Naive thymus-derived CD4-positive, alpha-beta T cell (primary cell): ENCODE results near the gene WWTR1. TPM values are rescaled to one million over a fixed set of nuclear protein-coding genes. Genes with fewer than 3 reads are reported as not detected.

Experiments used
- ATAC-seq: fragments of 150-1000 bp; cut with Tn5 transposase; 2 replicates; pipeline ENCODE4 v1.10.0; 2021; ENCODE audit warnings: mild to moderate bottlenecking, moderate library complexity
- CTCF ChIA-PET: fragments of 350-600 bp; sonication (Branson Sonifier 250); formaldehyde crosslinking; loops from one replicate; lab custom pipeline; 2021; ENCODE audit warnings: antibody characterized with exemption; lab: Charles Lee
- POLR2A ChIA-PET: fragments of 350-600 bp; sonication (Branson Sonifier 250); formaldehyde crosslinking; loops from one replicate; lab custom pipeline; 2021; ENCODE audit warnings: antibody characterized with exemption, inconsistent platforms; lab: Charles Lee
- DNase-seq, 9 donors: peaks; one replicate each; pipeline versions ENCODE4 v3.0.0 to v3.0.0-alpha.2; 2020 to 2022; ENCODE audit warnings: mixed read lengths in 1 of 9
- H3K27ac ChIP-seq: one replicate; pipeline ENCODE4 v1.7.0; 2013; ENCODE audit warnings: mild to moderate bottlenecking, low read depth, low read length, moderate library complexity
- H3K27me3 ChIP-seq, 2 donors: one replicate each; pipeline ENCODE4 v1.7.0; 2013; ENCODE audit warnings: low read length in 2 of 2, mild to moderate bottlenecking in 2 of 2, moderate library complexity in 2 of 2; ENCODE audit not compliant: control insufficient read depth in 2 of 2, insufficient read depth in 2 of 2
- H3K36me3 ChIP-seq, 3 experiments: 1 replicate in 2 of 3; 2 replicates in 1 of 3; pipeline ENCODE4 v1.7.0; 2013; ENCODE audit warnings: low read length in 3 of 3, mild to moderate bottlenecking in 3 of 3, moderate library complexity in 1 of 3; ENCODE audit not compliant: insufficient read depth in 3 of 3, control insufficient read depth in 2 of 3
- H3K4me1 ChIP-seq, 2 donors: one replicate each; pipeline ENCODE4 v1.7.0; 2013; ENCODE audit warnings: low read length in 2 of 2, mild to moderate bottlenecking in 2 of 2, moderate library complexity in 1 of 2; ENCODE audit not compliant: control insufficient read depth in 2 of 2, insufficient read depth in 2 of 2
- H3K4me3 ChIP-seq: 2 replicates; pipeline ENCODE4 v1.7.0; 2013; ENCODE audit warnings: mild to moderate bottlenecking, low read length
- H3K9me3 ChIP-seq, 3 experiments: 1 replicate in 2 of 3; 2 replicates in 1 of 3; pipeline ENCODE4 v1.7.0; 2013; ENCODE audit warnings: low read length in 3 of 3; ENCODE audit not compliant: control insufficient read depth in 2 of 3
- H3K27ac Mint-ChIP-seq, 9 donors: one replicate each; pipeline ENCODE4 v1.8.0; 2020 to 2022; ENCODE audit warnings: mixed read lengths in 9 of 9, mild to moderate bottlenecking in 8 of 9, moderate library complexity in 5 of 9, inconsistent platforms in 2 of 9
- H3K27me3 Mint-ChIP-seq, 5 donors: one replicate each; pipeline ENCODE4 v1.8.0; 2021 to 2022; ENCODE audit warnings: mixed read lengths in 5 of 5, mild to moderate bottlenecking in 1 of 5
- H3K36me3 Mint-ChIP-seq, 5 donors: one replicate each; pipeline ENCODE4 v1.8.0; 2020 to 2022; ENCODE audit warnings: mixed read lengths in 5 of 5, mild to moderate bottlenecking in 3 of 5, inconsistent platforms in 1 of 5
- H3K4me1 Mint-ChIP-seq, 7 donors: one replicate each; pipeline ENCODE4 v1.8.0; 2020 to 2022; ENCODE audit warnings: mixed read lengths in 7 of 7, mild to moderate bottlenecking in 3 of 7, inconsistent platforms in 1 of 7
- H3K4me3 Mint-ChIP-seq, 10 donors: one replicate each; pipeline ENCODE4 v1.8.0; 2020 to 2022; ENCODE audit warnings: mild to moderate bottlenecking in 10 of 10, mixed read lengths in 10 of 10, moderate library complexity in 6 of 10, inconsistent platforms in 2 of 10
- H3K9me3 Mint-ChIP-seq, 11 donors: one replicate each; pipeline ENCODE4 v1.8.0; 2020 to 2022; ENCODE audit warnings: mixed read lengths in 11 of 11, mild to moderate bottlenecking in 4 of 11, inconsistent platforms in 1 of 11, moderate library complexity in 1 of 11
- intact Hi-C, 2 donors: fragments of 100-400 bp; cut with micrococcal nuclease; formaldehyde crosslinking; loops; one replicate each; pipeline ENCODE4 v1.15.1; 2023
- polyA plus RNA-seq, 2 donors: library from polyadenylated mRNA; unstranded; fragments of 300-500 nt; fragmentation: Illumina TruSeq; gene quantifications; one replicate each; pipeline ENCODE4 v1.2.3, GENCODE V29; 2021
- total RNA-seq, 6 experiments: library from RNA in 5 of 6; stranded (reverse) in 5 of 6; gene quantifications; 1 replicate in 5 of 6; 2 replicates in 1 of 6; pipeline ENCODE4 v1.2.3 and lab custom pipeline; 2021 to 2026

Gene WWTR1
- total and polyA plus RNA-seq, 7 experiments from 2014 or later: 0.17 to 0.56 (median 0.31) TPM; not detected in 1

DNA sequence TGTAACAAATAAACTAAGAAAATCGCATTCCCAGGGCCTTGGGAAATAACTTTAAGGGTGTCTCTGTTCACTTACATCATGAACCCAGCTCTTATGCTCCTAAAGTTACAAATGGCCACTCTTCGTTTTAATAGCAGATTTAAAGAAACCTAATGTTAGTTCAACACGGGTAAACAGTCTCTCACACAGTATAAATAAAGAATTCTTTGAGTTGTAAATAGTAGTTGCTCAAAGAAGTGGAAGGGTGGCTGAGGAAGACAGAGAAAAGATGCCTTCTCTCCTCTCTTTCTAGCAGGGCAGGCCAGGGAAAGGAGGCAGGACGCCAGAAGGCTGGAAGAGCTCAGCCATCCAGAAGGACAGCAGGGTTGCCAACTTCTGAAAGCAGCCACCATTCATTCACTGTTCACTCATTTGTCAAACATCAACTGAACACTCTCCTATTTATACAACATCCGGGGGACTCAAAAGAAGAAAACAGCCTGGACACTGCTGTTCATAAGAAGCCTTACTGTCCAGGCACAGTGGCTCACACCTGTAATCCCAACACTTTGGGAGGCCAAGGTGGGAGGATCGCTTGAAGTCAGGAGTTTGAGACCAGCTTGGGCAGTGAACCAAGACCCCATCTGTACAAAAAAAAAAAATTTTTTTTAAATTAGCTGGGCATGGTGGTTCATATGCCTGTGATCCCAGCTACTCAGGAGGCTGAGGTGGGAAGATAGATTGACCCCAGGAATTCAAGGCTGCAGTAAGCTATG lies 47.3 kb downstream of the WWTR1 start:
- H3K4me1 Mint-ChIP-seq: peaks cover 0 to 3% (median 0%) of the 10 kb centered on the region in 7 donors
- H3K27ac Mint-ChIP-seq: no peak overlapping the region
- no peak overlapping the region for H3K4me3 Mint-ChIP-seq
- H3K36me3 Mint-ChIP-seq: no peaks in the 10 kb centered on the region
- no peak for ATAC-seq
- no peaks in the 10 kb centered on the region for H3K9me3 Mint-ChIP-seq
- intact Hi-C loops: no loop called here
- no peak for DNase-seq
- peaks cover 0 to 25% (median 18%) of the 10 kb centered on the region in 5 donors for H3K27me3 Mint-ChIP-seq
- Histone ChIP-seq H3K9me3 (no peaks in the 10 kb centered on the region), H3K4me3 (no peak overlapping the region), H3K27me3 (no peaks in the 10 kb centered on the region), H3K4me1 (no peaks in the 10 kb centered on the region), H3K36me3 (no peaks in the 10 kb centered on the region), H3K27ac (no peak overlapping the region)
- POLR2A ChIA-PET: no interaction called here
- CTCF ChIA-PET: no interaction called here

DNA sequence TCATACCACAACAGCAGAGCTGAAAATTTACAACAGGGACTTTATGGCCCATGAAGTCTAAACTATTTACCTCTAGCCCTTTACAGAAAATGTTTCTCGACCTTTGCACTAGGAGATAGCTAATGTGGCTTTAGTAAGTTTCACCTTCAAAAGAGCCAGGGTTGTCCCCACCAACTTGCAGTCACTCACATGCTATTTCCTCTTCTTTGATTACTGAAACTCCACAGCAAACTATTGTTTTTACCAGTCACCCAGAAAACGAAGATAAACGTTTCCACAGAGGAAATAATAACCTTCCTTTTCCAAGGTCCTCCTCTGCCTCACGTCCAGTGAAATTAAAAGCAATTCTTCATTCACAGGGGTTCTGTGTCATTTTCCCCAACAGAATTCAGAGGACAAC lies 48.2 kb downstream of the WWTR1 start:
- ChIA-PET CTCF (no interaction called here), POLR2A (no interaction called here)
- H3K4me1 Mint-ChIP-seq: peaks cover 0 to 3% (median 0%) of the 10 kb centered on the region in 7 donors
- ATAC-seq: no peak
- Histone ChIP-seq H3K36me3 (no peaks in the 10 kb centered on the region), H3K4me1 (no peaks in the 10 kb centered on the region), H3K27ac (no peak overlapping the region), H3K9me3 (no peaks in the 10 kb centered on the region), H3K4me3 (no peak overlapping the region), H3K27me3 (no peaks in the 10 kb centered on the region)
- no peaks in the 10 kb centered on the region for H3K36me3 Mint-ChIP-seq
- intact Hi-C loops: no loop called here
- H3K27me3 Mint-ChIP-seq: peaks cover 0 to 27% (median 21%) of the 10 kb centered on the region in 5 donors
- H3K27ac Mint-ChIP-seq: no peak overlapping the region
- H3K4me3 Mint-ChIP-seq: no peak overlapping the region
- DNase-seq: no peak
- no peaks in the 10 kb centered on the region for H3K9me3 Mint-ChIP-seq

GRCh38 chr3:149608987-149609386 lies 48.8 kb downstream of the WWTR1 start:
- peaks cover 0 to 27% (median 15%) of the 10 kb centered on the region in 5 donors for H3K27me3 Mint-ChIP-seq
- ATAC-seq (no peak), DNase-seq (no peak)
- H3K4me3 Mint-ChIP-seq: no peak overlapping the region
- Histone ChIP-seq H3K36me3 (no peaks in the 10 kb centered on the region), H3K27me3 (no peaks in the 10 kb centered on the region), H3K9me3 (no peaks in the 10 kb centered on the region), H3K27ac (no peak overlapping the region), H3K4me1 (no peaks in the 10 kb centered on the region), H3K4me3 (no peak overlapping the region)
- no peaks in the 10 kb centered on the region for H3K36me3 Mint-ChIP-seq
- H3K9me3 Mint-ChIP-seq: no peaks in the 10 kb centered on the region
- ChIA-PET POLR2A (no interaction called here), CTCF (no interaction called here)
- H3K27ac Mint-ChIP-seq: no peak overlapping the region
- H3K4me1 Mint-ChIP-seq: peaks cover 0 to 3% (median 0%) of the 10 kb centered on the region in 7 donors
- intact Hi-C loops: no loop called here

DNA sequence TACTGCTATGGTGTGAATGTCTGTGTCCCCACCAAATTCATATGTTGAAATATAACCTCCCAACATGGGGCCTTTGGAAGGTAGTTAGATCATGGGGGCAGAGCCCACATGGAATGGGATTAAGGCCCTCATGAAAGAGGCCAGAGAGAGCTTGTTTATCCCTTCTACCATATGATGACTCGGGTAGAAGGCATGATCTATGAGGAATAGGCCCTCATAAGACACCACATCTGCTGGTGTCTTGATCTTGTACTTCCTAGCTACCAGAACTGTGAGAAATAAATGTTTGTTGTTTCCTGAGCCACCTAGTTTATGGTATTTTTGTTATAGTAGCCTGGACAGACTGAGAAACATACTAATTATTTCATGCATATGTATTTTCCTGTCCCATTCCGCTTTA lies 51.9 kb downstream of the WWTR1 start:
- Histone ChIP-seq H3K4me3 (no peak overlapping the region), H3K9me3 (no peaks in the 10 kb centered on the region), H3K4me1 (no peaks in the 10 kb centered on the region), H3K36me3 (no peaks in the 10 kb centered on the region), H3K27ac (no peak overlapping the region), H3K27me3 (no peaks in the 10 kb centered on the region)
- DNase-seq (no peak), ATAC-seq (no peak)
- H3K27ac Mint-ChIP-seq: no peak overlapping the region
- intact Hi-C loops: no loop called here
- peaks cover 0 to 3% (median 0%) of the 10 kb centered on the region in 7 donors for H3K4me1 Mint-ChIP-seq
- no peaks in the 10 kb centered on the region for H3K36me3 Mint-ChIP-seq
- H3K4me3 Mint-ChIP-seq: no peak overlapping the region
- ChIA-PET POLR2A (no interaction called here), CTCF (no interaction called here)
- peaks cover 0 to 23% (median 7%) of the 10 kb centered on the region in 5 donors for H3K27me3 Mint-ChIP-seq
- no peaks in the 10 kb centered on the region for H3K9me3 Mint-ChIP-seq

- Mint-ChIP-seq H3K27me3 (peaks cover 0 to 16% (median 5%) of the 10 kb centered on the region in 5 donors), H3K4me1 (no peaks in the 10 kb centered on the region), H3K9me3 (no peaks in the 10 kb centered on the region), H3K36me3 (no peaks in the 10 kb centered on the region), H3K4me3 (no peak overlapping the region), H3K27ac (no peak overlapping the region)
- intact Hi-C loops: no loop called here
- Histone ChIP-seq H3K4me3 (no peak overlapping the region), H3K9me3 (no peaks in the 10 kb centered on the region), H3K4me1 (no peaks in the 10 kb centered on the region), H3K36me3 (no peaks in the 10 kb centered on the region), H3K27me3 (no peaks in the 10 kb centered on the region), H3K27ac (no peak overlapping the region)
- no peak for ATAC-seq
- DNase-seq: no peak
- ChIA-PET CTCF (interaction anchor here (0.6 kb wide), 1 partner anchor 40 kb away, joined by 3 read pairs; no protein-coding TSS in a partner anchor), POLR2A (no interaction called here)
Measured at GRCh38 chr3:149604125-149604875, 53.5 kb downstream of the WWTR1 start.

DNA sequence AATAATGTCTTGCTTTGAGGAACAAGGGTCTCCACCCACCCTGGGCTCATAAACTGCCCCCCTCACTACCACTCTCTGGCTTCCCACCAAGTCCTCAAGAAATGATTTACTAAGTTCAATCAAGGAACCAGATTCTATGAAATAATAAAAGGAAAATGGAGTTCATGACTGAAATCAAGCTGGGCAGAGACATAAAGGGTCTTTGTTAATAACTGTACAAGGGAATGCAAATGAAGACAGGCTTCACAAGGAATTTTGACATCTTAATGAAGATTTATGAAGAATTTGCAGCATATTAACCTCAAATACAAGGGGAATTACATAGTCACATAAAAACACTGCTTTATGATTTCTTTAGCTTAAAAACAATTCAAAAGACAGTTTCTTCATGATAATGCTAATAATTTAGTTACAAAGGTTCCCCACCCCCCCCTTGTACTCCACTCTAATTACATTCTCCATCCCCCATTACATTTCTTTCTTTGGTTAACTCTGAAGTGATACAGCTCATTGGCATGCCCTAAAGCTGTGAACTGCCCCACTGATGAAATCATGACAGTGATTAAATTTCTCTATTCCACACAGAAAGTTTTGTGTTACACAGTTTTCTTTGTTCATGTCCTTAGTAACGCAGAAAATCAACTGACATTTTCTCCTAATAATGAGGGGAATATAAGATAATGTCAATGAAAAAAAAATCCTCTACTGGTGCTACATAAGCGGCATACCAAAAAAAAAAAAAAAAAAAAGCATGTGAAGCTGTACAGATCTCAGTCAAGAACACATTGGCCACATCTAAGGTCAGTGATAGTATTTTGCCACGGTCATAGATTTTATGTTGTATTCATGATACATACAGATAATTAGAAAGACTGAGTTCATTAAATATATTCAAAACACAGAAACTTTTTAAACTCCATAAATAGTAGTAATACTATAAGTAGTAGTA lies 54.4 kb downstream of the WWTR1 start:
- ChIA-PET POLR2A (no interaction called here), CTCF (no interaction called here)
- H3K4me3 Mint-ChIP-seq: no peak overlapping the region
- intact Hi-C loops: no loop called here
- H3K4me1 Mint-ChIP-seq: no peaks in the 10 kb centered on the region
- H3K36me3 Mint-ChIP-seq: no peaks in the 10 kb centered on the region
- ATAC-seq (no peak), DNase-seq (no peak)
- no peaks in the 10 kb centered on the region for H3K9me3 Mint-ChIP-seq
- no peak overlapping the region for H3K4me3 ChIP-seq
- no peaks in the 10 kb centered on the region for H3K36me3 ChIP-seq
- no peak overlapping the region for H3K27ac Mint-ChIP-seq
- no peaks in the 10 kb centered on the region for H3K9me3 ChIP-seq
- peaks cover 0 to 16% (median 8%) of the 10 kb centered on the region in 5 donors for H3K27me3 Mint-ChIP-seq
- H3K27me3 ChIP-seq: no peaks in the 10 kb centered on the region
- no peak overlapping the region for H3K27ac ChIP-seq
- no peaks in the 10 kb centered on the region for H3K4me1 ChIP-seq
